ENCODE data around the gene SMOC1.

DNA sequence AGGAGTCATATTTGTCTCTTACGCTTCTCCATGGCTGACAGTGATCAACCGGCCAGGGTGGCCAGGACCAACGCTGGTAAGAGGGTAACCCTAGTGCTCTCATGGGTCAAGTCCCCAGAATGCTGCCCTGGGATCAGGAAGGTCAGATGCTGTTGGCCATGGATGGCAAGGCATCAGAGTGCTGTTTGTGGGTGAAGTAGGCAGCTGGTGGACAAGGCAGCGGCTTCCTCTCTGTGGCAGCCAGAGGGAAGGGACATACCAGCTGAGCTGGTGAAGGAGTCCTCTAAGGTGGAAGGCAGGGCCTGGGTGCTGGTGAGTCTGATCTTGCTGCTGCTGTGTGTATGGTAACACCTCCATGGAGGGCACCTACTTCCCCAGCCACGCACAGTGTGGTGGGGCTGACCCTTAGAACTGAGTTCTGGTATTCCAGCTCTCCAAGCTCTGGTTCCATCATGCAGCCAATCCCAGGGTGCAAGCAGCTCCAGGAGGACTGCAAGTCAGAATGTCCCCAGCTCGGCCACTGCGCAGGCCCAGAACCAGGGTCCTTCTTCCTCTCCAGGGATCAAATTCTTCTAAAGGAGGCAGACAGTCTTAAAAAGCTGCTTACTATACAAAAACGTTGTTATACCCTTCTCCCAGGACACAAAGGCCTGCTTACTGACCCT is 13.4 kb upstream of the SMOC1 start:
- TF ChIP-seq, protein P1, sequence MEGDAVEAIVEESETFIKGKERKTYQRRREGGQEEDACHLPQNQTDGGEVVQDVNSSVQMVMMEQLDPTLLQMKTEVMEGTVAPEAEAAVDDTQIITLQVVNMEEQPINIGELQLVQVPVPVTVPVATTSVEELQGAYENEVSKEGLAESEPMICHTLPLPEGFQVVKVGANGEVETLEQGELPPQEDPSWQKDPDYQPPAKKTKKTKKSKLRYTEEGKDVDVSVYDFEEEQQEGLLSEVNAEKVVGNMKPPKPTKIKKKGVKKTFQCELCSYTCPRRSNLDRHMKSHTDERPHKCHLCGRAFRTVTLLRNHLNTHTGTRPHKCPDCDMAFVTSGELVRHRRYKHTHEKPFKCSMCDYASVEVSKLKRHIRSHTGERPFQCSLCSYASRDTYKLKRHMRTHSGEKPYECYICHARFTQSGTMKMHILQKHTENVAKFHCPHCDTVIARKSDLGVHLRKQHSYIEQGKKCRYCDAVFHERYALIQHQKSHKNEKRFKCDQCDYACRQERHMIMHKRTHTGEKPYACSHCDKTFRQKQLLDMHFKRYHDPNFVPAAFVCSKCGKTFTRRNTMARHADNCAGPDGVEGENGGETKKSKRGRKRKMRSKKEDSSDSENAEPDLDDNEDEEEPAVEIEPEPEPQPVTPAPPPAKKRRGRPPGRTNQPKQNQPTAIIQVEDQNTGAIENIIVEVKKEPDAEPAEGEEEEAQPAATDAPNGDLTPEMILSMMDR (IDR thresholded peaks at IDR 0.05): no peak
- no peak for TF ChIP-seq POLR2A (IDR thresholded peaks at IDR 0.05)
